HG03439 (cell line): Measurements from ENCODE around the gene RXRB.

ENCODE experiments used
- ATAC-seq: cut with Tn5 transposase; IDR thresholded peaks from one replicate; pipeline ENCODE4 v1.9.1; 2021; ENCODE audit warnings: mild to moderate bottlenecking, moderate library complexity; ENCODE audit not compliant: unreplicated experiment

Gene RXRB

DNA sequence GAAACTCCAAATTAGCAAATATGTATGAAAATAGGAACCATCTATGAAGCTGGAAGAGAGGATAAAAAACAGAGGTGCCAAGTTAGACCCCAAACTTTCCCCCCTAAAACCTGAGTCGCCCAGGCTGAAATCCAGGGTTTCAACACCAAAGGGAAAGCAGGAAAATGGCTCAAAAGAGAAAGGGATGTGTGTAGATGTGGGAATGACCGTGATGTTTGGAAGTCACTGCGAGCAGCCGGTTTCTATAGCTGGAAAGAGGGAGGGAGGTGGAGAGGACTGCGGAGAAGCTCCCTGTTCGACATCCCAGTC, 12.3 kb upstream of the RXRB start:
- ATAC-seq, result no peak

GRCh38 chr6:33211666-33212422, 11.4 kb upstream of the RXRB start:
- no peak for ATAC-seq

DNA sequence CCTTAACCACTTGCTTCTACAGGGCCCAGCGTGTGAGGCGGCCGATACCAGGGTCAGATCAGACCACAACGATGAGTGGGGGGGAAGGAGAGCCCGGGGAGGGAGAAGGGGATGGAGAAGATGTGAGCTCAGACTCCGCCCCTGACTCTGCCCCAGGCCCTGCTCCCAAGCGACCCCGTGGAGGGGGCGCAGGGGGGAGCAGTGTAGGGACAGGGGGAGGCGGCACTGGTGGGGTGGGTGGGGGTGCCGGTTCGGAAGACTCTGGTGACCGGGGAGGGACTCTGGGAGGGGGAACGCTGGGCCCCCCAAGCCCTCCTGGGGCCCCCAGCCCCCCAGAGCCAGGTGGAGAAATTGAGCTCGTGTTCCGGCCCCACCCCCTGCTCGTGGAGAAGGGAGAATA, 10.7 kb upstream of the RXRB start:
- no peak for ATAC-seq

GRCh38 chr6:33209856-33210255, 9.4 kb upstream of the RXRB start:
- ATAC-seq, result no peak

DNA sequence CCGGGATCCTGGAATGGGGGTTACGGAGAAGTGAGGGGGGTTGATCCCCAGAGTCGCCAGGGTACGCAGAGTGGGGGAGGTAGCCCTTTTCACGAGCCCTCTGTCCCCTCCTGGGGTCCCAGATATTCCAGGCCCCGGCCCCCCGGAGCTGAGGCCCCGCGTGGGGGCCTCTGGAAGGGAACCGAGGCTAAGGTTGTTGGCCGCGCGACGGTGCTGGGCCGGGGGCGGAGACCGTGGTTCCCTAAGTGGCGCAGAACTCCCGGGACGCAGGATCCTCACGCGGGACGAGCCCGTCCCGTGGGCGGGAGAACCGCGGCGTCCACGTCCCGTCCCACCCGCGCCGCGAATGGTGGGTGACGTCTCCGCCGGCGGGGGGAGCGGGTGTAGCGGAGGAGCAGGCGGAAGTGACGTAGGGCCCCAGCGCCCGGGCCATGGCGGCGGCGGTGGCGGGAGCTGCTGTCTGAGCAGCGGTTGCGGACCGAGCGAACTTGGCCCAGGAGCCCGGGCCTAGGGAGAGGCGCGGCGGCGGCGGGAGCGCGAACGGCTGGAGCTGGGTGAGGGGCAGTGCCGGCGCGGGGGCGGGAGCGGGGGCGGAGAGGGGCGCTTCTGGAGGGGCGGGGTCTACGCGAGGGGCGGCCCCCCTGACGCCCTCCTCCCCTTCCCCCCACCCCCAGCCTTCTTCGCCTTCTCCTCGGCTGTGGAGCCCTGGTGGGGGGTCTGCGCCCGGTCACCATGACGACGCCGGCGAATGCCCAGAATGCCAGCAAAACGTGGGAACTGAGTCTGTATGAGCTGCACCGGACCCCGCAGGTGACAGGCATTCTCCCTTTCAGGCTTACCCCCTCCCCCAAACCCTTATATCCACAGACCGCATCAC, 7.9 kb upstream of the RXRB start, which contains the start of gene RING1:
RING1 (plus strand) TSS at position 410 of the 877 bp plus-strand sequence; CDS start at position 733, 323 bp downstream.
- no peak for ATAC-seq

- no peak for ATAC-seq
Observed at GRCh38 chr6:33207552-33208090, 7.2 kb upstream of the RXRB start.

DNA sequence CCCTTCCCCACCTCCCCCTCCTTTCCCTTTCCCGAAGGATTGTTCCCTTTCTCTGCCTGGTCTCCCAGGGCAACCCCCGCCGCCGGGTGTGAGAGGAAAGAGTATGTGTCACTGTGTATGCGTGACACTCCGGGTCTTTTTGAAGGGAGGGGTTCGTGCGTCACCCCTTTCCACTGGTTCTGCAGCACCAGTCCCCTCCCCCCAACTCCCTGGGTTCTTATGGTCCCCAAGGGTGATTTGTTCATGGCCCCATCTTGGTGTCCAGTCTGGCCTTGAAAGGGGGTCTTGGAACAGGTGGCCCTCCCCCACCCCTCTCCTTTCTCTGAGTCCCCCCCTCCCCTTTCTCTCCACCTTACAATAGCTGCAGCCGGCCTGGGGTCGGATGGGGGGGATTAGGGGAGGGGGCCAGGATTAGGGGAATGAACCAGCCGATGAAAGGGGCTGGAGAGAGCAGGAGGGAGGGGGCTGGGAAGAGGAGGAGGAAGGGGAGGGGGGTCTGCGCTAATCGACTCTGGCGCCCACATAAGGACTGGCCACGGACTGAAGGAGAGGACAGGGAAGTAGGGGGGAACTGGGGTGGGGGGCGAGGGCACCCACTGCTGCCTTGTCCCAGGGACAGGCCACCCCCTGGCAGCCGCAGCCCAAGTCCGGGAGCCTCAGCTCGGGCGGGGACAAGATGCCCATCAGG, 6.5 kb upstream of the RXRB start:
- no peak for ATAC-seq

GRCh38 chr6:33206027-33206863, 5.8 kb upstream of the RXRB start:
- ATAC-seq, result no peak

- no peak for ATAC-seq
Observed at GRCh38 chr6:33205191-33206026, 4.9 kb upstream of the RXRB start.

DNA sequence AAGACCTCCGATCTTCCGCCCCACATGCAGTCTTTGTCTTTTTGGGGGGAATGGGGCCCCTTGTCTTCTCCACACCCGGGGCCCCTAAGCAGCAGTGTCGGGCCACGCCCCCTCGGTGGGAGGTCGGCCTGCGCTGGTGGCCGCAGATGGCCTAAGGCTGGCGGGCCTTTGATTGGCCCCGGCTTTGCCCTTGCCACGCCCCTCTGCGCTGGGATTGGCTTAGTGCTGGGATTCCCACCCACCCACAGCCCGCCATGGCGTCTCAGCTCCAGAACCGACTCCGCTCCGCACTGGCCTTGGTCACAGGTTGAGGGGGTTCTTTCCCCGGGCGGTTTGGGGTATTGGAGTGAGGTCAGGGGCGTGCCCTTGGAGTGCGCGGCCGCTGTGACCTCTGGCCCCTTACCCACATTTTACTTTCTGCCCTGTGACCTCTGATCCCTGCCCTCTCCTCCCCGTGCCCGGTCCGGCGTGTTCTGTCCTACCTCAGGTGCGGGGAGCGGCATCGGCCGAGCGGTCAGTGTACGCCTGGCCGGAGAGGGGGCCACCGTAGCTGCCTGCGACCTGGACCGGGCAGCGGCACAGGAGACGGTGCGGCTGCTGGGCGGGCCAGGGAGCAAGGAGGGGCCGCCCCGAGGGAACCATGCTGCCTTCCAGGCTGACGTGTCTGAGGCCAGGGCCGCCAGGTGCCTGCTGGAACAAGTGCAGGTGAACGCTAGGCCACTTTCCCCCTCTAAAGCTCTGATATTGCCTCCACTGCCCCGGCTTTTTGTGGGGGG, 4.1 kb upstream of the RXRB start, which contains the start of gene HSD17B8:
HSD17B8 (plus strand) TSS at position 241 of the 776 bp plus-strand sequence; CDS start at position 255, 14 bp downstream.
- peak; percentile 37 for ATAC-seq

DNA sequence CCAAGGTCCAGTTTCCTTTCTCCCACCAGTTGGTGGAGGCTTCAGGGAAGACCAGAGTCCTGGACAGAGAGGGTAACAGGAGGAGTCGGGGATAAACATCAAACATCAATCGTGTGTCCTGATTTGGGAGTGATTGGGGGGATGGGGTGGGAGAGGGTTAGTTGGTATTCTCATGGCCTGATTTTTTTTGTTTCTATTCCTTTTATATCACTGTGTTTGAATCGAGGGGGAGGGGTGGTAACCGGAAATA, 3.6 kb upstream of the RXRB start:
- ATAC-seq, result no peak

GRCh38 chr6:33203443-33204164, 3.1 kb upstream of the RXRB start:
- ATAC-seq, result no peak

GRCh38 chr6:33202799-33203198, 2.3 kb upstream of the RXRB start:
- ATAC-seq, result no peak

DNA sequence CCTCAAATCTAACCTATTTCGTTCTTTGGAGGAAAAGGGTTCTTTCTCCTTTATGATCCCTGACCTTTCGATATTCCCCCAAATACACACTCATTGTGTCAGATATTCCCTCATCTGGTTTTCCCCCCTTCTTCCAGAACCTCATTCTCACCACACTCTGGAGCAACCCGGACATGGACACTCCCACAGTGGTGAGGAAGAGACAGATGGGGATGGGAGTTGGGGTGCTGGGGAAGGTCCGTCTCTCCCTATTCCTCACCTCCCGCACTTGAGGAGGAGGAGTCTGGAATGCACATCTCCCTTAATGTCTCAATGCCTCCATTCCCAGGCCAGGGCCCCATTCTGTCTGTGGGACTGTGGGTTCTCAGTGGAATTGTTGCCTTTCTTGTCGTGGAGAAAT, 1.5 kb upstream of the RXRB start:
- ATAC-seq, result no peak

DNA sequence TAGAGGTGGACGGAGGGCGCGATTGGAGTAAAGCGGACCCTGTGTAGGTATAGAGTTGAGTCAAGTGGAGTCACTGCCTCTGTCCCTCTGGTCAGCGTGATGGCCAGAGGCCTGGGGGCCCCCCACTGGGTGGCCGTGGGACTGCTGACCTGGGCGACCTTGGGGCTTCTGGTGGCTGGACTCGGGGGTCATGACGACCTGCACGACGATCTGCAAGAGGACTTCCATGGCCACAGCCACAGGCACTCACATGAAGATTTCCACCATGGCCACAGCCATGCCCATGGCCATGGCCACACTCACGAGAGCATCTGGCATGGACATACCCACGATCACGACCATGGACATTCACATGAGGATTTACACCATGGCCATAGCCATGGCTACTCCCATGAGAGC, 681 bp upstream of the RXRB start:
- no peak for ATAC-seq

DNA sequence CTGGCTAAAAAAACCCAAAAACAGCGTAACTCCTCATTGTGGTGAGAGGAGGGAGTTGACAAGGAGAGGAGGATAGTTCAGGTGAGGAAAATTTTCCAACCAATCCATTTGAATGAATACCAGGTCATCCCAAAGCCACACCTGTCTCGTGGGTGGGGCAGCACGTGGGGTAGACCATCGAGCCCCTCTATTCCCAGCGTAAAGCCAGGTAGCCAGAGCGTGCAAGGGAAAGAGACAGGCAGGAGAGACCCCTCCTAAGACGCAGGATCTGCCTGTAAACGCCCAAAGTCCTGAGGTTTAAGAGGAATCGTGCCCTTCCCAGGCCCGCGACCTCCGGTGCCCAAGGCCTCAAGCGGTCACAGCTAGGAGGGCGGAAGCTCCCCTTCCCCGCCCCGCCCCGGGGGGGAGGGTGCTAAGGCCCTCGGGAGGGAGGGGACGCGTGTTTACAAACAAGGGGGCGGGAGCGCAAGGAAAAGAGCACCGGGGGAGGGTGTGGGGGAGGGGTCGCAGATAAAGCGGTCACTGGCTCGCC, 712 bp downstream of the RXRB start:
- ATAC-seq, result peak; percentile 22

GRCh38 chr6:33198853-33199436, 1.5 kb downstream of the RXRB start:
- ATAC-seq, result no peak
